Measurements from ENCODE around the gene CFAP210. TPM values are rescaled to one million over a fixed set of nuclear protein-coding genes. Genes with fewer than 3 reads are reported as not detected.

CFAP210 gene
- total and polyA plus RNA-seq, 4 donors = 0.02 to 0.42 (median 0.21) TPM

DNA sequence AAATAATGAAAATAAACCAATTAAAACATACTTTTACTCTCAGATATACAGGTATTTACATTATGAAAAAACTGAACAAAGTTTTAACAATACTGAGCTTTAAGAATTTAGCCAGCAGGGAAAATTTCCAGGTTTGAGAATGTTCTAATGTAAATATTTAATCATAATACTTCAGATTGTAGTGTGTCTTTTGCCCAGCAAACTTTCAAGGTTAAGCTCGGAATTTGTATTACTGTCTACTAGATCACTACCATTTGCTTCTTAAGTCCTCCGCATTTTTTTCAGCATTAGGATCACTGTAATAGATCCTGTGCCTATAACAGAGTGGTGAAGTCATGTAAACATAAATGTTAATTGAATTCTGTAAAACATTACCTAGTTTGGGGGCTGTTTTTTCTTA is 52.7 kb downstream of the CFAP210 start:
- WGBS = 95% methylated on average over 2 of the region's 2 CpGs
- Histone ChIP-seq H3K4me3 (ENCODE audit: low read depth in 1 of 3, low read length in 3 of 3) (no peak overlapping the region), H3K27ac (ENCODE audit: low read depth in 1 of 2, low read length in 2 of 2) (no peak overlapping the region), H3K4me1 (ENCODE audit: control insufficient read depth in 4 of 4, insufficient read depth in 4 of 4, low read length in 3 of 4) (no peaks in the 10 kb centered on the region), H3K9ac (ENCODE audit: low read depth in 1 of 2, low read length in 2 of 2) (no peak overlapping the region), H3K36me3 (ENCODE audit: control insufficient read depth in 4 of 4, insufficient read depth in 3 of 4, low read depth in 1 of 4, low read length in 3 of 4) (peaks cover 0 to 17% (median 8%) of the 10 kb centered on the region in 4 donors), H3K27me3 (ENCODE audit: control insufficient read depth in 4 of 4, insufficient read depth in 4 of 4, low read length in 3 of 4) (no peaks in the 10 kb centered on the region), H3K9me3 (ENCODE audit: control insufficient read depth in 4 of 4, low read length in 3 of 4) (no peaks in the 10 kb centered on the region)
- TF ChIP-seq, protein P1, sequence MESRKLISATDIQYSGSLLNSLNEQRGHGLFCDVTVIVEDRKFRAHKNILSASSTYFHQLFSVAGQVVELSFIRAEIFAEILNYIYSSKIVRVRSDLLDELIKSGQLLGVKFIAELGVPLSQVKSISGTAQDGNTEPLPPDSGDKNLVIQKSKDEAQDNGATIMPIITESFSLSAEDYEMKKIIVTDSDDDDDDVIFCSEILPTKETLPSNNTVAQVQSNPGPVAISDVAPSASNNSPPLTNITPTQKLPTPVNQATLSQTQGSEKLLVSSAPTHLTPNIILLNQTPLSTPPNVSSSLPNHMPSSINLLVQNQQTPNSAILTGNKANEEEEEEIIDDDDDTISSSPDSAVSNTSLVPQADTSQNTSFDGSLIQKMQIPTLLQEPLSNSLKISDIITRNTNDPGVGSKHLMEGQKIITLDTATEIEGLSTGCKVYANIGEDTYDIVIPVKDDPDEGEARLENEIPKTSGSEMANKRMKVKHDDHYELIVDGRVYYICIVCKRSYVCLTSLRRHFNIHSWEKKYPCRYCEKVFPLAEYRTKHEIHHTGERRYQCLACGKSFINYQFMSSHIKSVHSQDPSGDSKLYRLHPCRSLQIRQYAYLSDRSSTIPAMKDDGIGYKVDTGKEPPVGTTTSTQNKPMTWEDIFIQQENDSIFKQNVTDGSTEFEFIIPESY (IDR thresholded peaks at IDR 0.05) = no peak
- no peak for TF ChIP-seq FOXA2 (IDR thresholded peaks at IDR 0.05)
- no peak for TF ChIP-seq RAD21 (IDR thresholded peaks at IDR 0.05)
- no peak for TF ChIP-seq GABPA (IDR thresholded peaks at IDR 0.05 in 1 of 2, conservative IDR thresholded peaks at IDR 0.05 in 1 of 2)
- TF ChIP-seq NR2F2 (IDR thresholded peaks at IDR 0.05) = no peak
- TF ChIP-seq, protein P2, sequence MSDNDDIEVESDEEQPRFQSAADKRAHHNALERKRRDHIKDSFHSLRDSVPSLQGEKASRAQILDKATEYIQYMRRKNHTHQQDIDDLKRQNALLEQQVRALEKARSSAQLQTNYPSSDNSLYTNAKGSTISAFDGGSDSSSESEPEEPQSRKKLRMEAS (IDR thresholded peaks at IDR 0.05) = no peak
- no peak for TF ChIP-seq JUND (IDR thresholded peaks at IDR 0.05)
- TF ChIP-seq SP1 (IDR thresholded peaks at IDR 0.05) = no peak
- TF ChIP-seq HNF4G (IDR thresholded peaks at IDR 0.05) = no peak
- TF ChIP-seq FOXA1 (IDR thresholded peaks at IDR 0.05) = no peak
- TF ChIP-seq YY1 (IDR thresholded peaks at IDR 0.05) = no peak
- TF ChIP-seq, protein P3, sequence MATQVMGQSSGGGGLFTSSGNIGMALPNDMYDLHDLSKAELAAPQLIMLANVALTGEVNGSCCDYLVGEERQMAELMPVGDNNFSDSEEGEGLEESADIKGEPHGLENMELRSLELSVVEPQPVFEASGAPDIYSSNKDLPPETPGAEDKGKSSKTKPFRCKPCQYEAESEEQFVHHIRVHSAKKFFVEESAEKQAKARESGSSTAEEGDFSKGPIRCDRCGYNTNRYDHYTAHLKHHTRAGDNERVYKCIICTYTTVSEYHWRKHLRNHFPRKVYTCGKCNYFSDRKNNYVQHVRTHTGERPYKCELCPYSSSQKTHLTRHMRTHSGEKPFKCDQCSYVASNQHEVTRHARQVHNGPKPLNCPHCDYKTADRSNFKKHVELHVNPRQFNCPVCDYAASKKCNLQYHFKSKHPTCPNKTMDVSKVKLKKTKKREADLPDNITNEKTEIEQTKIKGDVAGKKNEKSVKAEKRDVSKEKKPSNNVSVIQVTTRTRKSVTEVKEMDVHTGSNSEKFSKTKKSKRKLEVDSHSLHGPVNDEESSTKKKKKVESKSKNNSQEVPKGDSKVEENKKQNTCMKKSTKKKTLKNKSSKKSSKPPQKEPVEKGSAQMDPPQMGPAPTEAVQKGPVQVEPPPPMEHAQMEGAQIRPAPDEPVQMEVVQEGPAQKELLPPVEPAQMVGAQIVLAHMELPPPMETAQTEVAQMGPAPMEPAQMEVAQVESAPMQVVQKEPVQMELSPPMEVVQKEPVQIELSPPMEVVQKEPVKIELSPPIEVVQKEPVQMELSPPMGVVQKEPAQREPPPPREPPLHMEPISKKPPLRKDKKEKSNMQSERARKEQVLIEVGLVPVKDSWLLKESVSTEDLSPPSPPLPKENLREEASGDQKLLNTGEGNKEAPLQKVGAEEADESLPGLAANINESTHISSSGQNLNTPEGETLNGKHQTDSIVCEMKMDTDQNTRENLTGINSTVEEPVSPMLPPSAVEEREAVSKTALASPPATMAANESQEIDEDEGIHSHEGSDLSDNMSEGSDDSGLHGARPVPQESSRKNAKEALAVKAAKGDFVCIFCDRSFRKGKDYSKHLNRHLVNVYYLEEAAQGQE (IDR thresholded peaks at IDR 0.05) = no peak
- no peak for TF ChIP-seq RXRA (IDR thresholded peaks at IDR 0.05)
- TF ChIP-seq, protein P4, sequence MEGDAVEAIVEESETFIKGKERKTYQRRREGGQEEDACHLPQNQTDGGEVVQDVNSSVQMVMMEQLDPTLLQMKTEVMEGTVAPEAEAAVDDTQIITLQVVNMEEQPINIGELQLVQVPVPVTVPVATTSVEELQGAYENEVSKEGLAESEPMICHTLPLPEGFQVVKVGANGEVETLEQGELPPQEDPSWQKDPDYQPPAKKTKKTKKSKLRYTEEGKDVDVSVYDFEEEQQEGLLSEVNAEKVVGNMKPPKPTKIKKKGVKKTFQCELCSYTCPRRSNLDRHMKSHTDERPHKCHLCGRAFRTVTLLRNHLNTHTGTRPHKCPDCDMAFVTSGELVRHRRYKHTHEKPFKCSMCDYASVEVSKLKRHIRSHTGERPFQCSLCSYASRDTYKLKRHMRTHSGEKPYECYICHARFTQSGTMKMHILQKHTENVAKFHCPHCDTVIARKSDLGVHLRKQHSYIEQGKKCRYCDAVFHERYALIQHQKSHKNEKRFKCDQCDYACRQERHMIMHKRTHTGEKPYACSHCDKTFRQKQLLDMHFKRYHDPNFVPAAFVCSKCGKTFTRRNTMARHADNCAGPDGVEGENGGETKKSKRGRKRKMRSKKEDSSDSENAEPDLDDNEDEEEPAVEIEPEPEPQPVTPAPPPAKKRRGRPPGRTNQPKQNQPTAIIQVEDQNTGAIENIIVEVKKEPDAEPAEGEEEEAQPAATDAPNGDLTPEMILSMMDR (IDR thresholded peaks at IDR 0.05; ENCODE audit: low read depth, low read length, missing input control) = no peak
- TF ChIP-seq TAF1 (conservative IDR thresholded peaks at IDR 0.05) = no peak
- TF ChIP-seq, protein P5, sequence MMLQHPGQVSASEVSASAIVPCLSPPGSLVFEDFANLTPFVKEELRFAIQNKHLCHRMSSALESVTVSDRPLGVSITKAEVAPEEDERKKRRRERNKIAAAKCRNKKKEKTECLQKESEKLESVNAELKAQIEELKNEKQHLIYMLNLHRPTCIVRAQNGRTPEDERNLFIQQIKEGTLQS (IDR thresholded peaks at IDR 0.05) = no peak
- TF ChIP-seq EGR1 (IDR thresholded peaks at IDR 0.05; ENCODE audit: low read depth in 2 of 2) = no peak
- TF ChIP-seq HNF4A (conservative IDR thresholded peaks at IDR 0.05) = no peak
- DNase-seq (ENCODE audit: low spot score) = no peak
